Sigmoid colon (tissue), 7 donors: ENCODE results near the gene FADS3. TPM values are rescaled to one million over a fixed set of nuclear protein-coding genes. Genes with fewer than 3 reads are reported as not detected.

Experiments used
- DNase-seq: peaks from one replicate; pipeline ENCODE4 v3.0.0-alpha.2; 2019
- H3K27ac ChIP-seq, 4 donors: fragments of 200-600 bp; sonication (generic); one replicate each; pipeline ENCODE4 v1.5.1; 2016 to 2019; ENCODE audit warnings: mild to moderate bottlenecking in 1 of 4
- H3K27me3 ChIP-seq, 3 donors: fragments of 200-600 bp; sonication (generic); one replicate each; pipeline ENCODE4 v1.5.1; 2019; ENCODE audit warnings: mild to moderate bottlenecking in 1 of 3
- H3K36me3 ChIP-seq, 4 donors: fragments of 200-600 bp; sonication (generic); one replicate each; pipeline ENCODE4 v1.5.1; 2016 to 2019
- H3K4me1 ChIP-seq, 4 donors: fragments of 200-600 bp; sonication (generic); one replicate each; pipeline ENCODE4 v1.5.1; 2017 to 2019
- H3K4me3 ChIP-seq, 4 donors: fragments of 200-600 bp; sonication (generic); one replicate each; pipeline ENCODE4 v1.5.1; 2017 to 2019; ENCODE audit warnings: mild to moderate bottlenecking in 2 of 4, moderate library complexity in 1 of 4
- H3K9me3 ChIP-seq, 4 donors: fragments of 200-600 bp in 3 of 4; sonication (generic) in 3 of 4; one replicate each; pipeline versions ENCODE4 v1.5.1 to v1.6.1; 2013 to 2019
- CTCF ChIP-seq, 4 experiments: fragments of 450-650 bp in 3 of 4; fragments of 200-600 bp in 1 of 4; IDR thresholded peaks; one replicate each; pipeline ENCODE4 v1.5.1; 2016 to 2019; ENCODE audit warnings: antibody characterized with exemption in 4 of 4, mild to moderate bottlenecking in 3 of 4, moderate library complexity in 2 of 4
- EP300 ChIP-seq, 4 donors: sonication (generic); formaldehyde crosslinking; IDR thresholded peaks; one replicate each; pipeline ENCODE4 v1.6.1; 2017; ENCODE audit warnings: antibody characterized with exemption in 4 of 4
- POLR2A ChIP-seq, 2 donors: fragments of 450-650 bp; IDR thresholded peaks; one replicate each; pipeline ENCODE4 v1.6.1; 2016; ENCODE audit warnings: antibody characterized with exemption in 2 of 2, mild to moderate bottlenecking in 2 of 2, moderate library complexity in 2 of 2
- POLR2AphosphoS5 ChIP-seq, 4 donors: sonication (generic); formaldehyde crosslinking; IDR thresholded peaks; one replicate each; pipeline ENCODE4 v1.6.1; 2017; ENCODE audit warnings: antibody characterized with exemption in 4 of 4
- WGBS, 2 donors: extraction: QIAGEN DNeasy Blood & Tissue Kit; methylation state at CpG; one replicate each; pipeline ENCODE4 v1.1.7; 2013; 5-methylcytosine and 5-hydroxymethylcytosine counted together
- intact Hi-C: fragments of 100-400 bp; cut with DNase I; formaldehyde crosslinking; loops from one replicate; pipeline ENCODE4 v1.15.1; 2023
- polyA plus RNA-seq, 3 donors: library from polyadenylated mRNA; stranded (reverse); fragments of 200-250 nt; gene quantifications; one replicate each; pipeline ENCODE4 v1.2.3, GENCODE V29; 2013
- total RNA-seq, 4 donors: library from RNA; depleted of rRNA; stranded (reverse); fragments of >200 nt; gene quantifications; one replicate each; pipeline ENCODE4 v1.1.0, GENCODE V29; 2016
- donor health status: healthy with polysubstance abuse.
- donor health status: Bipolar disorder and iron deficiency.
- donor health status: healthy.

The FADS3 gene
- total and polyA plus RNA-seq, 7 donors = 1.4 to 57.9 (median 21.5) TPM

GRCh38 chr11:61854206-61854895, 37.0 kb downstream of the FADS3 start:
- peaks cover 0 to 7% (median 0%) of the 10 kb centered on the region in 4 donors for H3K4me1 ChIP-seq
- H3K27me3 ChIP-seq = no peaks in the 10 kb centered on the region
- H3K4me3 ChIP-seq = no peak overlapping the region
- peak overlapping the region in 2 of 4 donors; percentile 34 to 38 for H3K27ac ChIP-seq
- intact Hi-C loops = no loop called here
- no peak for DNase-seq
- H3K9me3 ChIP-seq = no peaks in the 10 kb centered on the region
- WGBS, 2 donors = 94 to 95% methylated on average over 17 of the region's 17 CpGs
- peaks cover 0 to 67% (median 2%) of the 10 kb centered on the region in 4 donors for H3K36me3 ChIP-seq
- TF ChIP-seq CTCF (IDR thresholded peaks at IDR 0.05) = no peak
- TF ChIP-seq POLR2AphosphoS5 (IDR thresholded peaks at IDR 0.05) = no peak

GRCh38 chr11:61853698-61854169, 37.6 kb downstream of the FADS3 start:
- H3K9me3 ChIP-seq = no peaks in the 10 kb centered on the region
- H3K4me3 ChIP-seq = no peak overlapping the region
- no peak for DNase-seq
- WGBS, 2 donors = 70 to 80% methylated on average over 13 of the region's 13 CpGs
- intact Hi-C loops = no loop called here
- peaks cover 0 to 7% (median 0%) of the 10 kb centered on the region in 4 donors for H3K4me1 ChIP-seq
- H3K27ac ChIP-seq = peak overlapping the region in 2 of 4 donors; percentile 34 to 38
- no peaks in the 10 kb centered on the region for H3K27me3 ChIP-seq
- TF ChIP-seq POLR2AphosphoS5 (IDR thresholded peaks at IDR 0.05) = peak in 2 of 4 donors; percentile 40 to 59
- no peak for TF ChIP-seq CTCF (IDR thresholded peaks at IDR 0.05)
- TF ChIP-seq POLR2A (IDR thresholded peaks at IDR 0.05) = no peak
- TF ChIP-seq EP300 (IDR thresholded peaks at IDR 0.05) = no peak
- H3K36me3 ChIP-seq = peaks cover 0 to 67% (median 3%) of the 10 kb centered on the region in 4 donors

GRCh38 chr11:61851900-61852295, 39.4 kb downstream of the FADS3 start:
- DNase-seq = no peak
- Histone ChIP-seq H3K27me3 (no peaks in the 10 kb centered on the region), H3K36me3 (peaks cover 0 to 70% (median 10%) of the 10 kb centered on the region in 4 donors), H3K4me3 (no peak overlapping the region), H3K27ac (peak overlapping the region in 1 of 4 donors; percentile 47), H3K9me3 (no peaks in the 10 kb centered on the region), H3K4me1 (peaks cover 0 to 7% (median 0%) of the 10 kb centered on the region in 4 donors)
- intact Hi-C loops = no loop called here
- no peak for TF ChIP-seq CTCF (IDR thresholded peaks at IDR 0.05)
- no peak for TF ChIP-seq EP300 (IDR thresholded peaks at IDR 0.05)
- TF ChIP-seq POLR2AphosphoS5 (IDR thresholded peaks at IDR 0.05) = no peak
- no peak for TF ChIP-seq POLR2A (IDR thresholded peaks at IDR 0.05)
- 89 to 91% methylated on average over 6 of the region's 6 CpGs for WGBS, 2 donors

- no peak for TF ChIP-seq POLR2A (IDR thresholded peaks at IDR 0.05)
- no peak for TF ChIP-seq CTCF (IDR thresholded peaks at IDR 0.05)
- TF ChIP-seq EP300 (IDR thresholded peaks at IDR 0.05) = no peak
- TF ChIP-seq POLR2AphosphoS5 (IDR thresholded peaks at IDR 0.05) = no peak
- DNase-seq = no peak
- Histone ChIP-seq H3K27ac (peak overlapping the region in 3 of 4 donors; percentile 8 to 47 (median 10)), H3K9me3 (no peaks in the 10 kb centered on the region), H3K4me1 (peaks cover 0 to 7% (median 0%) of the 10 kb centered on the region in 4 donors), H3K36me3 (peaks cover 0 to 69% (median 10%) of the 10 kb centered on the region in 4 donors), H3K4me3 (no peak overlapping the region), H3K27me3 (no peaks in the 10 kb centered on the region)
- WGBS, 2 donors = 86 to 89% methylated on average over 24 of the region's 24 CpGs
- intact Hi-C loops = no loop called here
Measured at GRCh38 chr11:61851113-61851899, 40.0 kb downstream of the FADS3 start.
